Measurements from ENCODE around the gene SARS1. TPM values are rescaled to one million over a fixed set of nuclear protein-coding genes. Genes with fewer than 3 reads are reported as not detected.

SARS1 gene
- total RNA-seq, 2 experiments from 2014 or later = 193 to 195 TPM

- Mint-ChIP-seq H3K27ac (no peak overlapping the region), H3K4me1 (peaks cover under 1% of the 10 kb centered on the region), H3K9me3 (no peaks in the 10 kb centered on the region), H3K36me3 (ENCODE audit: low read depth) (no peaks in the 10 kb centered on the region), H3K4me3 (no peak overlapping the region), H3K27me3 (peaks cover 15% of the 10 kb centered on the region)
- POLR2A ChIA-PET = no interaction called here
- CTCF ChIA-PET = interaction anchor here (1.1 kb wide), 1 partner anchor 238 kb away, joined by 3 read pairs; the partner anchor contains the start of gene CYB561D1
- no peak for DNase-seq
Observed at GRCh38 chr1:109255678-109256077, 42.0 kb downstream of the SARS1 start.

- Mint-ChIP-seq H3K4me1 (no peaks in the 10 kb centered on the region), H3K27me3 (peaks cover 14% of the 10 kb centered on the region), H3K4me3 (no peak overlapping the region), H3K27ac (no peak overlapping the region), H3K9me3 (no peaks in the 10 kb centered on the region), H3K36me3 (ENCODE audit: low read depth) (no peaks in the 10 kb centered on the region)
- DNase-seq = no peak
- ChIA-PET CTCF (interaction anchor here (1.1 to 1.7 kb wide), 2 partner anchors 238 to 276 kb away, joined by 3 to 4 read pairs; partner anchors contain the start of gene CYB561D1), POLR2A (interaction anchor here (1.1 kb wide), 1 partner anchor 27 kb away, joined by 3 read pairs; the partner anchor contains the start of gene PSRC1)
Observed at GRCh38 chr1:109256085-109256484, 42.4 kb downstream of the SARS1 start.

GRCh38 chr1:109256971-109257681 lies 43.4 kb downstream of the SARS1 start:
- Mint-ChIP-seq H3K27ac (no peak overlapping the region), H3K4me3 (no peak overlapping the region), H3K27me3 (peaks cover 6% of the 10 kb centered on the region), H3K36me3 (ENCODE audit: low read depth) (no peaks in the 10 kb centered on the region), H3K9me3 (no peaks in the 10 kb centered on the region), H3K4me1 (no peaks in the 10 kb centered on the region)
- DNase-seq = no peak
- ChIA-PET POLR2A (interaction anchor here (0.6 to 1.1 kb wide), 2 partner anchors 26 to 73 kb away, joined by 3 read pairs; partner anchors contain the start of gene PSRC1), CTCF (interaction anchor here (0.7 to 1.7 kb wide), 5 partner anchors 10 to 1600 kb away, joined by 3 to 6 read pairs (median 3); no protein-coding TSS in a partner anchor)

- H3K27me3 Mint-ChIP-seq = peaks cover 3% of the 10 kb centered on the region
- H3K4me3 Mint-ChIP-seq = no peak overlapping the region
- no peak for DNase-seq
- H3K9me3 Mint-ChIP-seq = no peaks in the 10 kb centered on the region
- H3K36me3 Mint-ChIP-seq (ENCODE audit: low read depth) = no peaks in the 10 kb centered on the region
- POLR2A ChIA-PET = no interaction called here
- H3K4me1 Mint-ChIP-seq = no peaks in the 10 kb centered on the region
- CTCF ChIA-PET = interaction anchor here (1.7 kb wide), 1 partner anchor 275 kb away, joined by 4 read pairs; no protein-coding TSS in a partner anchor
- H3K27ac Mint-ChIP-seq = no peak overlapping the region
Observed at GRCh38 chr1:109257682-109258421, 44.1 kb downstream of the SARS1 start.

- DNase-seq = no peak
- H3K4me3 Mint-ChIP-seq = no peak overlapping the region
- no peak overlapping the region for H3K27ac Mint-ChIP-seq
- H3K27me3 Mint-ChIP-seq = peaks cover 3% of the 10 kb centered on the region
- POLR2A ChIA-PET = interaction anchor here (0.9 kb wide), 1 partner anchor 22 kb away, joined by 3 read pairs; no protein-coding TSS in a partner anchor
- H3K9me3 Mint-ChIP-seq = no peaks in the 10 kb centered on the region
- H3K36me3 Mint-ChIP-seq (ENCODE audit: low read depth) = no peaks in the 10 kb centered on the region
- CTCF ChIA-PET = interaction anchor here (1.3 kb wide), 1 partner anchor 274 kb away, joined by 3 read pairs; no protein-coding TSS in a partner anchor
- peaks cover 2% of the 10 kb centered on the region for H3K4me1 Mint-ChIP-seq
Observed at GRCh38 chr1:109258481-109259466, 45.1 kb downstream of the SARS1 start.

- no peak overlapping the region for H3K27ac Mint-ChIP-seq
- H3K27me3 Mint-ChIP-seq = peaks cover 3% of the 10 kb centered on the region
- no peak overlapping the region for H3K4me3 Mint-ChIP-seq
- peaks cover 2% of the 10 kb centered on the region for H3K4me1 Mint-ChIP-seq
- H3K9me3 Mint-ChIP-seq = no peaks in the 10 kb centered on the region
- POLR2A ChIA-PET = interaction anchor here (0.9 kb wide), 1 partner anchor 23 kb away, joined by 3 read pairs; no protein-coding TSS in a partner anchor
- CTCF ChIA-PET = interaction anchor here (1.3 kb wide), 1 partner anchor 273 kb away, joined by 3 read pairs; no protein-coding TSS in a partner anchor
- DNase-seq = no peak
- no peaks in the 10 kb centered on the region for H3K36me3 Mint-ChIP-seq (ENCODE audit: low read depth)
Observed at GRCh38 chr1:109259674-109260557, 46.2 kb downstream of the SARS1 start.

- Mint-ChIP-seq H3K4me1 (peaks cover 2% of the 10 kb centered on the region), H3K36me3 (ENCODE audit: low read depth) (no peaks in the 10 kb centered on the region), H3K27ac (no peak overlapping the region), H3K9me3 (no peaks in the 10 kb centered on the region), H3K27me3 (peaks cover 2% of the 10 kb centered on the region), H3K4me3 (no peak overlapping the region)
- no peak for DNase-seq
- POLR2A ChIA-PET = no interaction called here
- CTCF ChIA-PET = interaction anchor here (0.8 to 2.5 kb wide), 2 partner anchors 233 to 271 kb away, joined by 3 to 8 read pairs; partner anchors contain the start of gene CYB561D1
Observed at GRCh38 chr1:109261006-109261405, 47.3 kb downstream of the SARS1 start.

GRCh38 chr1:109261578-109261977 lies 47.9 kb downstream of the SARS1 start:
- Mint-ChIP-seq H3K27ac (no peak overlapping the region), H3K4me1 (peaks cover 2% of the 10 kb centered on the region), H3K4me3 (no peak overlapping the region), H3K36me3 (ENCODE audit: low read depth) (no peaks in the 10 kb centered on the region), H3K27me3 (no peaks in the 10 kb centered on the region), H3K9me3 (no peaks in the 10 kb centered on the region)
- CTCF ChIA-PET = interaction anchor here (0.8 to 2.5 kb wide), 2 partner anchors 233 to 271 kb away, joined by 3 to 8 read pairs; partner anchors contain the start of gene CYB561D1
- no peak for DNase-seq
- POLR2A ChIA-PET = no interaction called here

GRCh38 chr1:109262231-109263055 lies 48.7 kb downstream of the SARS1 start:
- DNase-seq = no peak
- peaks cover 2% of the 10 kb centered on the region for H3K4me1 Mint-ChIP-seq
- H3K27me3 Mint-ChIP-seq = no peaks in the 10 kb centered on the region
- H3K36me3 Mint-ChIP-seq (ENCODE audit: low read depth) = no peaks in the 10 kb centered on the region
- CTCF ChIA-PET = interaction anchor here (0.7 to 2.5 kb wide), 4 partner anchors 55 to 270 kb away, joined by 3 to 8 read pairs (median 5); partner anchors contain the start of gene SORT1
- POLR2A ChIA-PET = interaction anchor here (0.7 kb wide), 1 partner anchor 270 kb away, joined by 3 read pairs; no protein-coding TSS in a partner anchor
- no peak overlapping the region for H3K4me3 Mint-ChIP-seq
- no peak overlapping the region for H3K27ac Mint-ChIP-seq
- H3K9me3 Mint-ChIP-seq = no peaks in the 10 kb centered on the region

- no peak overlapping the region for H3K4me3 Mint-ChIP-seq
- no peaks in the 10 kb centered on the region for H3K36me3 Mint-ChIP-seq (ENCODE audit: low read depth)
- no peaks in the 10 kb centered on the region for H3K27me3 Mint-ChIP-seq
- no peak for DNase-seq
- H3K27ac Mint-ChIP-seq = no peak overlapping the region
- H3K9me3 Mint-ChIP-seq = no peaks in the 10 kb centered on the region
- ChIA-PET CTCF (interaction anchor here (0.7 to 3.9 kb wide), 8 partner anchors 10 to 269 kb away, joined by 3 to 38 read pairs (median 5); partner anchors contain the start of gene SORT1), POLR2A (interaction anchor here (0.7 kb wide), 1 partner anchor 269 kb away, joined by 3 read pairs; no protein-coding TSS in a partner anchor)
- peaks cover 2% of the 10 kb centered on the region for H3K4me1 Mint-ChIP-seq
Observed at GRCh38 chr1:109263234-109263596, 49.5 kb downstream of the SARS1 start.
